GM11168 (cell line): ENCODE data around the gene IL1RAPL1.

Source experiments
- in situ Hi-C: fragments of 300-500 bp; cut with MboI; formaldehyde crosslinking; loops from one replicate; pipeline ENCODE4 v1.12.0; 2022; ENCODE audit warnings: low sequenced_read_pairs; ENCODE audit not compliant: unreplicated experiment

IL1RAPL1 gene

DNA sequence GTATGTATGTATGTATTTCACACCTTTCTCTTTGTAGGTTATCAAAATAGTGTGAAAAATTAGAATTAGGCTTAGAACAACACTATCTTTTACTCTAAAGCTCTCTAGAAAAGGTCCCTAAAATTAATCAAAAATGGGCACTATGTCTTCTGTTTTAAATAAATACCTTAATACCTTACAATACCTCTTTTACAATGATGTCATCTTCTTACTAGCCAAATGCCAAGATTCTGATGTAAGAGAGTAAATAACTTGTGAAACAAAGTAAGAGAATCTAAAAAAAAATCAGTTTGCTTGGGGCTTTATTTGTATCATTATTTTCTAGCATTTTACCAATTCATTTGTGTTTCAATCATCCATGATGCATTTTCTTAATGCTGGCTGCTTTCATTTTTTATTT lies 1225.9 kb downstream of the IL1RAPL1 start:
- in situ Hi-C loops: no loop called here

DNA sequence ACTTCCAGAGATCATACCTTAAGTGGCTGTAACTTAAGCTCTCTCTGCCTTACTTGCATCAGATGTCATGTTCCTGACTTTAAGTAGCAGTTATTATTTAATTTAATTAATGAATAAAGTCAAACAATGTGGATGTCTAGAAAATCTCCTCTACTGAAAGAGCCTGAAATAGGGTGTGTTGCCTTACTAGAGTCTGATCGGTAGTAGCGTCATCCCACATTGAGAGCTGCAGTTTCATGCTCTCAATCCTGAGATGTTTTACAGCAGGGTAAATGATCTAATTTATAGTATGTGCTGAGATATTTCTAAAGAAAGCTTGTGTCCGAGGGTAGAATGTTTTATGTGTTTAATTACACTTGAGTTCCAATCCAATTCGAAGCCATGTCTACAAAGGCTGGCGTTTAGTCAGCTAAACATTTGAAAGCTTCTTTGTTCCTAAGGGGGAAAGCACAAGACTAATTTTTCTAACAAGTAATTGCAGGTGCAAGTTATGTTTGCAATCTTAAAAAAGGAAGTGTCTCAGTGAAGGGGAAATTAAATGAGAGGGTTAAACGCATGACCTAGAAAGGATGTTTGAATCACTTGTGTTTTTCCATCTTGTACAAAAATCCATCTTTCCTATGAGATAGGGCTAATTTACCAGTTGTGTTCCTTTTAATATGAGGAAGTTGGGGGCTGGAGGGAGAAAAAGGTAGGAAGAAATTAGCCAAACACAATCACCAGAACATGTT lies 1237.1 kb downstream of the IL1RAPL1 start:
- in situ Hi-C loops: no loop called here

DNA sequence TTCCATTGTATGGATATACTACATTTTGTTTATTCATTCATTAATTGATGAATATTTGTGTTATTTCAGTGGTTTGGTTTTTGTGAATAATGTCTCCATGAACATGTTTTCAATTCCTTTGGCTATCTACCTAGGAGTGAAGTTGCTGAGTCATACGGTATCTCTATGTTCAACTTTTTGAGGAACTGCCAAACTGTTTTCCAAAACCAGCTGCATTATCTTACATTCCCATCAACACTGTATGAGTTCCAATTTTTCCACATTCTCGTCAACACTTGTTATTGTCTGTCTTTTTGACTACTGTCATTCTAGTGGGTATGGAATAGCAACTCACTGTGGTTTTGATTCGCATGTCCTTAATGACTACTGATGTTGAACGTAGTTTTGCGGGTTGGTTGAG lies 1239.5 kb downstream of the IL1RAPL1 start:
- in situ Hi-C loops: no loop called here

DNA sequence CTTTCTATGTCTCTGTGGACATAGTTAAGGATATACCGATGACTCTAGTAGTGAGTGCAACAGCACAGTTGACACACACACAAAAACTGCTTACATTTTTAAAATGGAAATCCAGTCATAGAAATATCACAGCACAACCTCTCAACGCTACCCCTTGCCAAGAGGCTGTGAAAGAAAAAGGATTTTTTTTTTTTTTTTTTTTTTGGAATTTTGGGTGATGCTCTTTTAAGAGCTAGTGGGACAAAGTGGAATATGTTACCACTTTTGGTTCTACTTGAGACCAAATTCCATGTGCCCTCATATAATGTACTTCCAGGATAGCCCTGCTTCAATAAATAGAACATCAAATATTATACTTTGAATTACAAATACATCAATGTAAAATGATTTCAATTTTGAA lies 1247.1 kb downstream of the IL1RAPL1 start:
- in situ Hi-C loops: no loop called here

DNA sequence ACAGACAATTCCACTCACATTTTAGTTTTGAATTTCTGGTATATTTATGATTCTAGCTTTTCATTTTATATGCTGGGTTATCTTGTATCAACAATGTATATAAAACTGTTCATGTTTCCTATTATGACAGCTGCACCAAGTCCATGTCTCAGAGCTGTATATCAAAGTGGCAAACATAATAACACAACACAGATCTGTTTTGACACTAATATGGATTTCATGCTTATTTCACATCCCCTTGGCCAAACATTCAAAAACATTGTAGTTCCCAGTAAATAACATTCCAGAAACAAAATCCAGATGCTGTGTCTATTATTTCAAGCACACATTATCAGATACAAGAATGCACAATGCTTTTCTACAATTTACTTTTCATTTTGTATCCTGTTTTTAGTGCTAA lies 1247.5 kb downstream of the IL1RAPL1 start:
- in situ Hi-C loops: no loop called here

DNA sequence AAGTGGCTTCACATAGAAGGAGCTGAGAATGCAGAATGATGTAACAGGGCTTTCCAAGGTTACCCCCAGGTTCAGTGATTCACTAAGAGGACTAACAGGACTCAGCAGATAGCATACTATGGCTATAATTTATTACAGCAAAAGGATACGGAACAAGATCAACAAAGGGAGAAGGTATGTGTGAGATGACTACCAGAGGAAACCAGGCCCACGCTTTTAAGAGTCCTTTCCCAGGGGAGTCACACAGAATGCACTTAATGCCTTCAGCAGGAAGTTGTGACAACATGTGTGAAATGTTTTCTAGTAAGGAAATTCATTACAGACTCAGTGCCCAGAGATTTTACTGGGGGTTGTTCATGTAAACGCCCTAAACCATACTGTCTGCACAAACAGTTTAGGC lies 1254.5 kb downstream of the IL1RAPL1 start:
- in situ Hi-C loops: no loop called here

DNA sequence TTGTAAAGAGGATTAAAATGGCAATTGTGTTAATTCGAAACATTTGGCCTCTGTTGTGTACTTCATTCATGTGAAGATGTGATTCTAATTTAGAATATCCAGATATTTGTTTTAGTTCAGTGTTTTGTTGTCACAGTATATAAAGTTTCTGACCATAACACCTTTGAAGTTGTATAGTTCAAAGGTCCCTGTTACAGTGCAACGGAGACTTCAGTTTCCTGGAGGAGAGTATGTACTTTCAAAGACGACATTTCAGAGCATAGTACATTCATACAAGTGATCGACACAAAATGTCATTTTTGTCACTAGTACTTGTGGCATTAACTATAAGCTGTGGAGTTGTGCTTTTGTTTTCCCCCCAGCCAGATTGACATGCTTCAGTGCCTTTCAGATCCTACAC lies 1255.3 kb downstream of the IL1RAPL1 start:
- in situ Hi-C loops: no loop called here

DNA sequence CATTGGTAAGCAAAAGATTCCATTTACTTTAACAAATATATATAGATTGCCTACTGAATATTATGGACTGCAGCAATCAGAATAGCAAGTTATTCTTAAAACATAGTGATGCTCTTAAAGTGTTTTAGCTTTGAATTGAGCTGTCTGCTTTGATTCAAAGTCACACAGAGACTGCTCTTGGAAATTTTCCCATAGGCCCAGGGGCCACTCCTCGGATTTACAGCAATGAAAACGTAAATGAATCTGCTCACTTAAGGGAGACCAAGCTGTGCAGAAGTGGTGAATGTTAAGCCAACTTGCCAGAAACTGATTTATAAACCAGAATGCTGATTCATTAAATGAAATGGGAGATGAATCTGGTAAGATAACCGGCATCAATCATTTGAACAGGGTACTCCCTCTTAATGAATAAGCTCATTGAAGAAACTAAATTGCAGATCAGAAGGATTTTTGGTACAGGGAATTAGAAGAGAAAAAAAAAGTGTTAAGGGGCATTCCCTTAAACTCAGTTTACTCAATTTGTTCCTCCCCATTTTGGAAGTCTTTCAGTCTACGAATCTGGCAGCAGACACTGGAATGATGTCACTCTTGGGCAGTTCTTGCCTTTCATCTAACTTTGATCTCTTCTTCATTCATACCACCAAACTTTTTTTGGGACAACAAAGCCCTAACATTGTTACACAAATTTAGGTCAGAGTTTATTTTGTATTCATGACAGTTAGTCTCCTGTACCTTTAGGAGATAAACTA lies 1264.8 kb downstream of the IL1RAPL1 start:
- in situ Hi-C loops: no loop called here

DNA sequence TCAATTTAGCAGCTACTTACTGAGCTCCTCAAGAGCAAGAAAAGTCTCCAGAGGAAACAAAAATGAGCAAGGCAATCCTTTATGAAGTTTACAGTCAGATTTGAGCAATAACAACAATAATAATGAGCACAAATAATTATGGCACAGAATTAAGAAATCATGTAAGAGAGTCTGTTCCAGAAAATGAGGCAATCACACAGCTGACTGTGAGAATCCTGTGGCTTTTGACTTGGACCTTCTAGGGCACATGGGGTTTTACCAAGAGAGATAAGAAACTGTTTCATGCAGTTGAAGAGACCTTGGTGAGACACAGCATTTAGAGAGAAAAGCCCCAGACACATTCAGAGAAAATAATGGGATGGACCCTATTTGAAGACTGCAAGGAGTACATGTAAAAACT lies 1265.5 kb downstream of the IL1RAPL1 start:
- in situ Hi-C loops: no loop called here

DNA sequence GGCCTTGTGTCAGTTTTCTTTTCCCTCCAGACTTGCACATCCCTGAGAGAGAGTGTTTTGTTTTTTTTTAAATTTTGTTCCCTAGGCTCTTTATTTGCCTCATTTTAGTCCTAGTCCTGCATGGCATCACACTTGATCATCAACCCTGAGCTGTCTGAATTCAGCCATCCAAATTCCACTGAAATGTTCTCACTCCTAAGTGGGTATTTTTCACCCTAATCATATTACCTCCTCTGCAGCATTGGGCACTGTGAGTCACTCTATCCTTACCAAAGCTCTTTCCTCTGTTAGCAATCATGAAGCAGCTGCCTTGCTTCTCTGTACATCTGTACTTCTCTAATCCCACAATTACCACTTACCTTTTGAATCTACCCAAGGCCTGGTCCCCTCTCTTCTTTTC lies 1271.5 kb downstream of the IL1RAPL1 start:
- in situ Hi-C loops: no loop called here

DNA sequence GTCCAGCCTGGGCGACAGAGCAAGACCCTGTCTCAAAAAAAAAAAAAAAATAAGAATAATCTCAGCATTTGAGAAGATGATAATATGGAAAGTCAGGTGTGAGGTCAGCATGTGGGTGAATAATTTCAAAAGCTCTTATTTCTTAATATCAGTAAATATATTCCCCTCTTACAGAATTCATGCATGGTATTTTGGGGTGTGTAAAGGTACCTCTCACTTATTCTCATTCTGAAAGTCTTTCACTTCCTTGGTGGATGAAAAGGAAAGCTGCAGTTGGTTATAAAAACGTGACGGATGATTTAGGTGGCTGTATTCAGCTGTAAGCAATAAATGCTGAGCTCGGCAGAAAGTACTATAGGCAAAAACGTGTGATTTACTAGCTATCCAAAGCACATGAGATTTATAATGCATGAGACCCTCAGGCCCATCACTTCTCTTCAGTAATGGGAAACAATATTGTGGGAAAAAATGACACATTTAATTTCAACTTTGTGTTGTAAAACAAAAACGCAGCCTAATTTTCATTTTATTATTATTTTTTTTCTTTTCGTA lies 1275.0 kb downstream of the IL1RAPL1 start:
- in situ Hi-C loops: no loop called here

DNA sequence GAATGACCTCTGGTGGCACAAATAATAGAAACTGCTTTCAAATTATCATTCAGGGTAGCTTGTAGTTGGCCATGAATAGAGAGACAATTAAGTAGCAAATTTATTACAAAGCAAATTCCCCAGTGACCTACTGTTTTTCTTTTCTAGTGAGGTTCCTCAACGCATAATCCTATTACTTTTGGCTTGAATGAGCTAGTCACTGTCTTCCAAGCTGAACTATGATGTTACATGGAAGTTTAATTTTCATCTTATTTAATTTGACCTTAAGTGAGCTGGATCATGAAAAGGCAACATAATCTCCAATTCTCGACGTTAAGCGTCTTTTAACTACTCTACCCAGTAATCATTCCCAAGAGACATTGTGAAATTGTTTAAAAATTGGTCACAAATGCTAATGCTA lies 1280.7 kb downstream of the IL1RAPL1 start:
- in situ Hi-C loops: no loop called here

DNA sequence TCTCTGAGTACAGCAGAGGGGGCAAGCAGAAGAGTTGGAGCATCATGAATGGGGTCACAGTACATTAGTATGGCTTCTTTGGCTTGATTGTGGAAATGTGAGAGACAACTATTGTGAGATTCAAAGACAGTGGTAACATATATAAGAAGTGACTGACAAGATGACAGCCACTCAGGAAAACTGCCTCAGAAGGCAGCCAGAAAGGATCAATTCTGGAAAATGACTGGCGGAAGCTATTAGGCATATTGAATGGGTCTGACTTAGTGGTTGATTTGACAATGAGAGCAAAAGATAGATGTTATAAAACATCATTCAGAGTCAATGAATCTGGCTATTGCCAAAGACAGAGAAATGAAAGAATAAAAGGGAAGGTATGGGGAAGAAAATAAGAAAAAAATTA lies 1282.6 kb downstream of the IL1RAPL1 start:
- in situ Hi-C loops: no loop called here

DNA sequence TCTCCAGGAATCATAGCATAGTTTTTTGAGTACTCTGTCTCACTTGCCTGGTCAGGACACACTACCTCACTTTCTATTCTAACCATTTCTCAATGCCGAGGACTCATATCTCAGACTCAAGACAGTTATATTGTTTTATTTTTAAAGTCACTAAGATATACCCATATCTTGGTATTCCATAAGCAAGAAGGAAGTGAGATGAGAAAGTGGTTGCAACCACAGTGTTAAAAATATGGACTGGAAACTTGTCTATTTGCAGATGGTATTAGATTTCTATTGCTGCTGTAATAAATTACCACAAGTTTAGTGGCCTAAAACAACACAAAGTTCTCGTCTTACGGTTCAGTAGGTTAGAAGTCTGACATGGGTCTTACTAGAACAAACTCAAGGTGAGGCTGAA lies 1283.4 kb downstream of the IL1RAPL1 start:
- in situ Hi-C loops: no loop called here

DNA sequence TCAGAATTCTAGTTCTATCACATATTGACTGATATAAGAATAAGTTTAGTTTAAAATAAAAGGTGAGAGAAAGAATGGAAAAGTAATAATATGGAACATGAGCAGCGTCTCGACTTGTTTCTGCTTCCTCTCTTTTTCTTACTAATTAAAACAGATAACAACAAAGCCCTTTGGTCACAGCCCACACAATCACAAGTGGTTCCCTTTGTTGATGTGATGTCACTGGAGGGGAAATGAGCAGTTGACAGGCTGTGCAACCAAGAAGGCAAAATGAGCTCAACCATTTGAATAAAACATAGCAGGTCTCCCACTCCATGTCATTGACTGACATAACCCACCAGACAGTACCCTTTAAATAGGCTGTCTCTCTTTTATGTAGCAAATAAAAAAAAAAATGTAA lies 1285.6 kb downstream of the IL1RAPL1 start:
- in situ Hi-C loops: no loop called here

DNA sequence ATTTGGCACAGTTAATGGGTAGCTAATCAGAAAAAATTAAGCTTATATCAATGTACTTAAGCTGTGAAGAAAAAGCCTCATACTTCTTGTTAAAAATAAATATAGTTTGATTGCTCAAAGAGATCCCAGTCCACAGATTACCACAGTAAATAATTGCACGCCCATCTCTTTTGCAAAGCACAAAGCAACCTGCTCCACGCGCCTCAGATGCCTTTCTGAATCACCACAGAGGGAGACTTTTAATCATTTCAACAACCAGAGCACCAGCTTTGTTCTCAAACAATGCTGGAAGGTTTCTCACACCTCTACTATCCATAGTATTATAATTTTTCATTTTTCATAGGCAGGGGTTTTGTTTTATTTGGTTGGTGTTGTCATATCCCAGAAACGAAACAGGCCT lies 1289.5 kb downstream of the IL1RAPL1 start:
- in situ Hi-C loops: no loop called here

DNA sequence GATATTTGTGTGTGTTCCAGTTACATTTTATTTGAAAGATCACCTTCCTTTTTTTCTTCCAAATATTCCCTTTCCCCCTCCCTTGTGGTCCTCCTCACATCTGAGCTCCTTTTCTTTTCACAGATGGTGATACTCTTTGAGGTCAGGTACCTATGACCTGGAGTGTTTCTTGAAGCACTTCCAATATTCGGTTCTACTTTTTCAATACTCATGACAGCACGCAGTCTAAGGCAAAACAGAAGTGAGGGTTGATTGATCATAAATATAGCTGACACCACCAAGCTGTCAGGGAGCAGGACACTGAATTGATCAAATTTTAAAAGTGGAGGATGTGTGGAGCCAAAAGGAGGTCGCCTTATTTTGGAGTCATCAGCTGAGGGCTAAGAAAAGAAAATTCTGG lies 1293.7 kb downstream of the IL1RAPL1 start:
- in situ Hi-C loops: no loop called here

DNA sequence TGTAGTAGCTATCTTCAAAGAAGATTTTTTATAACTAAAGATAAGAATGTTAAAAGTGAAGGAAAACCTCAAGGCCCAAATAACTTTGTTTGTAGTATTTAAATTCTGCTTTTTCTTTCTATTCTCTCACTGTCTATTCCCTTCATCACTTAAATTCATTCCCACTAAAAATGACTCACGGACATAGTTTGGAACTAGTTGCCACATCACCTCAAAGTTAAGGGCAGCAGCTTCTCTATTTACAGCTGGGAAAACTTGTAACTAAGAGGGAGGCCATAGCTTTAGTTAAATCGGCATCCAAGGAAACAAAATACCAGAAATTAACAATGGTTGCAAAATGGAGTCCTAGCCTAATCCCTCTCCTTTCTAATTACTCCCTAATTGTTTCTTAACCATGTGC lies 1302.8 kb downstream of the IL1RAPL1 start:
- in situ Hi-C loops: no loop called here

DNA sequence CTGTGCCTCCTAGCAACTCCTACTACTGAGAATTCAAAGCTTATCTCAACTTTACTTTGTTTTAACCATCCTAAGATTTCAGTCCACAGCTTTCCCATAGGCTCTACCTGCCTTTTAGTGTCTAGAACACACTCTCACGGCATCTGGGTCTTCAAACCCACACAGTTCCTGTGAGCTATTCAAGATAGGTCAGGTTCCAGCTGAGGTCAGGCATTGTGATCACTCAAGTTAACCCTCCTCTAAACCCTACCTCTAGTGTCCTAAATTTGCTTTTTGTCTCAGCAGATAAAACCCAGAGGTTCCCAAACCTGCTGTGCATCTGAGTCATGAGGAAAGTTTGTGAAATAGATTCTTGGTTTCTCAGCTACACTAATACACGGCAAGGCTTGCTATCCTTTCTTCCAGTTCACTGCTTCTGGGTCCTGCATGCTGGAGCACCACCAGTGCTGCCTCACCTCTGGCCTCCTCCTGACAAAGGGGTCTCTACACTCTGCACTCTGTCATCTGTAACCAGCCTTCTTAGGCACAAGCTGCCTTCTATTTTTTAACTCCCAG lies 1303.5 kb downstream of the IL1RAPL1 start:
- in situ Hi-C loops: no loop called here

DNA sequence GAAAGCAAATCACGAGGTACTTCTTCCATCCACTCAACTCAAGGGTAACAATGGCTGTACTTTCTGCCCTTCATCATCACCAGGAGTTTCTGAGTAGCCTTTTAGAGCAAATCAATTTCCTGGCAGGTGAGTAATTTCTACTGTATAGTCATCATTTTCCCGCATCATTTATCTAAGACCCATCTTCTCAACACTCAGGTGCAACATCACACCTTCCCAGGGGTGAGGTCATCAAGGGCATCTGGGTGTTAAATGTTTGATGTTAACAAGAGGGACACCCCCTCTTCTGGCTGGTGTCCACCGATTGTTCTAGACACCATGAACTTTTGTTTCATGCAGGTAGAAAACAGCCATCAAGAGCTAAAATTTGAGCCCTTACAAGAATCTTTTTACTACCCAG lies 1314.8 kb downstream of the IL1RAPL1 start:
- in situ Hi-C loops: no loop called here

DNA sequence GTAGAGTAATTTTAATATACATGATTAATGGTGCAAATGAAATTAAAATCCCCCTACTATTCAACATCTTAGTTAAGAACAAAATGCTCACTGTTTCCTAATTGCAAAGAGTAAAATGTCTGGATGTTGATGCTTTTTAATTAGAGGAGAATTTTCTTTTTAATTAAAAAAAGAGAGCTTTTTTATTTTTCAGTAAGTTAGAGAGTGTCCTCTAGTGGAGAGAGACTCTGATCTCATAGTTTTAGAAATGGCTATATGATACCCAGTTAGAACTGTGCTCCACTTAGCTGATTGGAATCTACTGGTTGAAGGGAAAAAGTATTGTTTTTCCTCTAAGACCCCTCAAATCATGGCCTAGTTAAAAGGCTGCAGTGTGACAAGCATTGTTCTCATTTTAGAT lies 1316.1 kb downstream of the IL1RAPL1 start:
- in situ Hi-C loops: no loop called here
